Natural killer cell treated with Interleukin-12 subunit alpha and Interleukin-12 subunit beta and Interleukin-15 and Interleukin-18, amount 100 ng/mL, for 72 hours (primary cell): ENCODE measurements around the gene PRDX1. TPM values are rescaled to one million over a fixed set of nuclear protein-coding genes. Genes with fewer than 3 reads are reported as not detected.
A peak's percentile ranks its signal among the peaks of the same experiment; 100 is the strongest.
"Not testable (repeated sequence)": the region's sequence is repeated elsewhere in the genome, so short reads cannot be mapped to it uniquely, and the experiment has no call there.

ENCODE experiments used
- ATAC-seq, 2 donors: fragments of 150-1000 bp; cut with Tn5 transposase in 1 of 2; sonication (Bioruptor Pico), chemical (Tn5 transposase) in 1 of 2; 2 replicates each; pipeline ENCODE4 v1.10.0; 2021
- DNase-seq: peaks from one replicate; pipeline ENCODE4 v3.0.0; 2022; ENCODE audit warnings: low spot score
- H3K27ac Mint-ChIP-seq, 2 donors: 1 replicate in 1 of 2; 2 replicates in 1 of 2; pipeline ENCODE4 v1.8.0; 2022; ENCODE audit warnings: mixed read lengths in 2 of 2, mild to moderate bottlenecking in 1 of 2, moderate library complexity in 1 of 2
- H3K27me3 Mint-ChIP-seq, 2 donors: 1 replicate in 1 of 2; 2 replicates in 1 of 2; pipeline ENCODE4 v1.8.0; 2022; ENCODE audit warnings: mixed read lengths in 2 of 2
- H3K36me3 Mint-ChIP-seq: one replicate; pipeline ENCODE4 v1.8.0; 2022; ENCODE audit warnings: mixed read lengths
- H3K4me1 Mint-ChIP-seq, 2 donors: 1 replicate in 1 of 2; 2 replicates in 1 of 2; pipeline ENCODE4 v1.8.0; 2022; ENCODE audit warnings: low read depth in 2 of 2, mixed read lengths in 2 of 2, mild to moderate bottlenecking in 1 of 2
- H3K4me3 Mint-ChIP-seq: one replicate; pipeline ENCODE4 v1.8.0; 2022; ENCODE audit warnings: mixed read lengths
- H3K9me3 Mint-ChIP-seq: 2 replicates; pipeline ENCODE4 v1.8.0; 2022; ENCODE audit warnings: mixed read lengths
- total RNA-seq, 2 donors: library from RNA; stranded (reverse); gene quantifications; one replicate each; pipeline ENCODE4 v1.2.3, GENCODE V29; 2022

PRDX1 gene
- total RNA-seq, 2 donors from 2014 or later: 246 to 396 TPM

DNA sequence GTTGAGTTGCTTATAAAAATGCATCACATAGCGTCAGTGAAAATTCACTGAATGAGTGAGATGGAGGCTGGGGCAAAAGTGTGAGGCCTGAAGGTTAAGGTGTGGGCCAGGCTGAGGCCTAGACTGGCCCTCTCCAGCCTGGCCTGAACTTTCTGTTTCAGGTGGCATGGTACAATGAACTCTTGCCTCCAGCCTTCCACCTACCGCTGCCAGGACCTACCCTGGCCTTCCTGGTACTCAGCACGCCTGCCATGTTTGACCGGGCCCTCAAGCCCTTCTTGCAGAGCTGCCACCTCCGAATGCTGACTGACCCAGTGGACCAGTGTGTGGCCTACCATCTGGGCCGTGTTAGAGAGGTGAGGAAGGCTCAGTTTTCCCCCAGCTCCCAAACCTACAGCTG is 14.5 kb downstream of the PRDX1 start:
- peak overlapping the region in 1 of 2 donors; percentile 44 for H3K27ac Mint-ChIP-seq
- peak; percentile 10 to 46 for ATAC-seq
- peaks cover 13% of the 10 kb centered on the region for H3K36me3 Mint-ChIP-seq
- H3K4me3 Mint-ChIP-seq: no peak overlapping the region
- H3K4me1 Mint-ChIP-seq: peaks cover 0 to 3% of the 10 kb centered on the region in 2 donors
- no peaks in the 10 kb centered on the region for H3K27me3 Mint-ChIP-seq
- DNase-seq: no peak
- H3K9me3 Mint-ChIP-seq: no peaks in the 10 kb centered on the region

DNA sequence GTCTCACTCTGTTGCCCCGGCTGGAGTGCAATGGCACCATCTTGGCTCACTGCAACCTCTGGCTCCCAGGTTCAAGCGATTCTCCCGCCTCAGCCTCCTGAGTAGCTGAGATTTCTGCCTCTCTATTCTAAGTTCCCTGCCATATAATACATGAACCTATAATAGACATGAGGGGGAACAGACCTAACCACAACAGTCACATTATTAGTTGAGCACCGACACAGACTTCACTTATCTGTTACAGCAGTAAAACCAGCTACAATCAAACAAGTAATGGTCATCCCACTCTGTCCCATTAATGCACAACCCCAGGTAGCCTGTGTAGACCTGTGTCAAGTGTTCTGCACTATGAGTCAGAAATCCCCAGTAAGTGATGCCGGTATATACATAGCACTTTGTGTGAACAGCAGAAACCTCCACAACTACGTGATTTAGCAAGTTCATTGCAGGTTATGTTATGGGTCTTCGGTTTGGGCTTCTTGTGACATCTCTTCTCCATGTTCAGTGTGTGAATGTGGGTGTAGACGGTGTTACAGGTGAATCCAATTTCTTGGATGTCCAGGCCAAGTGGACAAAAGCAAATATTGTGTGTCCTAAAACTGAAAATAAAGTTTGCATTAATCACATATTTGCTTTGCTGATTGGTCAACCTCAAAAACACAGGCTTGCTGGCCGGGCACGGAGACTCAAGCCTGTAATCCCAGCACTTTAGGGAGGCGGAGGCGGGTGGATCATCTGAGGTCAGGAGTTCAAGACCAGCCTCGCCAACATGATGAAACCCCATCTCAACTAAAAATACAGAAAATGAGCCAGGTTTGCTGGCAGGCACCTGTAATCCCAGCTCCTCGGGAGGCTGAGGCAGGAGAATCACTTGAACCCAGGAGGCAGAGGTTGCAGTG is 18.0 kb downstream of the PRDX1 start:
- DNase-seq (no peak), ATAC-seq (no peak)
- no peaks in the 10 kb centered on the region for H3K27me3 Mint-ChIP-seq
- no peaks in the 10 kb centered on the region for H3K36me3 Mint-ChIP-seq
- no peak overlapping the region for H3K27ac Mint-ChIP-seq
- no peak overlapping the region for H3K4me3 Mint-ChIP-seq
- peaks cover 26 to 27% of the 10 kb centered on the region in 2 donors for H3K4me1 Mint-ChIP-seq
- no peaks in the 10 kb centered on the region for H3K9me3 Mint-ChIP-seq

DNA sequence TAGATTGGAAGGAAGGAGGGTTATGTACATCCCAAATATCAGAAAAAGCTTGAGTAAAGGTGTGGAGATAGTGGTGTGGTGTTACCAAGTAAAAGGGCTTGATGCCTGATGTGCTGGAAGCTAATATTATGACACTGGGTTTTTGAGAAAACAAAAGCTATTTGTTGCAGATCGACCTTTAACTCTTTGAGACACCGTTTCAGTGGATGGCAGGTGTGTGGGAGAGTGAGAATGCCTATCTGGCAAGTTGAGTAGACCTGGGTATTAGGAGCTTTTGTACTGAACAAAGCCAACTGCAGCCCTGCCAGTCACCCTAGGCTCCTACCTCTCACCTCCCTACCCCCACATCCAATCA is 20.2 kb downstream of the PRDX1 start:
- Mint-ChIP-seq H3K27ac (no peak overlapping the region), H3K27me3 (no peaks in the 10 kb centered on the region), H3K4me3 (peak overlapping the region; percentile 99), H3K36me3 (no peaks in the 10 kb centered on the region), H3K9me3 (no peaks in the 10 kb centered on the region), H3K4me1 (peaks cover 26 to 29% of the 10 kb centered on the region in 2 donors)
- DNase-seq: no peak
- ATAC-seq: no peak

DNA sequence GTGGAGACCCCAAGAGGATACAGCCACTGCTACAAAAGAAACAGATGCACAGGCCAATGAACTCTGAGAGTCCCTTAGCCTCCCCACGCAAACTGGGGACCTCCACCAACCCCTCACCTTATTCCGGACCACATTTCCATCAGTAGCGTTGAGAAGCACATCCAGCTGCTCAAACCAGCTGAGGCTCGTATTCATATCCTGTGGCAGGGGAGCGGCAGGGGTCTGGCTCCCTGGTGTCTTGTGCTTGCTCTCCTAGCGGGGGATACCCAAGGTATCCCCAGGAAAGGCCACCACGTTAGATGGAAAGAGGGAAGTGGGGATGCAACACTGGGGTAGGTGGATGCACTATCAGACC is 22.3 kb downstream of the PRDX1 start:
- Mint-ChIP-seq H3K27ac (peak overlapping the region; percentile 86 to 94), H3K4me1 (peaks cover 26 to 29% of the 10 kb centered on the region in 2 donors), H3K27me3 (no peaks in the 10 kb centered on the region), H3K9me3 (no peaks in the 10 kb centered on the region), H3K4me3 (peak overlapping the region; percentile 99), H3K36me3 (no peaks in the 10 kb centered on the region)
- ATAC-seq: peak in 1 of 2 donors; percentile 1
- DNase-seq: no peak

DNA sequence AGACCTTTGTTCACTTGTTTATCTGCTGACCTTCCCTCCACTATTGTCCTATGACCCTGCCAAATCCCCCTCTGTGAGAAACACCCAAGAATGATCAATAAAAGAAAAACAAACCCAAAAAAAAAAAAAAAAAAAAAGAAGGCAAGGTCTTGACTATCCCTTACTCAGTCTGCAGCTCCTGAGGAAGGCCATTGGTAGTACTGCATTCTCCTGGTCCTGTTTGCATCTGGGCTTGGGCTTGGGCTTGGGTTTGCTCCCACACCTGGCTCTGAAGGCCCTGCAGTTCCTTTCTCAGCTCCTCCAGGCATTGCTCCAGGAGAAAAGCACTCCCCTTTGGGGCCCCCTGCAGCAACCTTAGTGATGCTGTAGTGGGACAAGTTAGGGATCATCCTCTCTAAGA is 23.4 kb downstream of the PRDX1 start:
- peaks cover 26 to 29% of the 10 kb centered on the region in 2 donors for H3K4me1 Mint-ChIP-seq
- no peak for ATAC-seq
- H3K9me3 Mint-ChIP-seq: no peaks in the 10 kb centered on the region
- peak overlapping the region; percentile 99 for H3K4me3 Mint-ChIP-seq
- H3K27ac Mint-ChIP-seq: peak overlapping the region; percentile 86 to 94
- no peaks in the 10 kb centered on the region for H3K27me3 Mint-ChIP-seq
- no peak for DNase-seq
- H3K36me3 Mint-ChIP-seq: no peaks in the 10 kb centered on the region

DNA sequence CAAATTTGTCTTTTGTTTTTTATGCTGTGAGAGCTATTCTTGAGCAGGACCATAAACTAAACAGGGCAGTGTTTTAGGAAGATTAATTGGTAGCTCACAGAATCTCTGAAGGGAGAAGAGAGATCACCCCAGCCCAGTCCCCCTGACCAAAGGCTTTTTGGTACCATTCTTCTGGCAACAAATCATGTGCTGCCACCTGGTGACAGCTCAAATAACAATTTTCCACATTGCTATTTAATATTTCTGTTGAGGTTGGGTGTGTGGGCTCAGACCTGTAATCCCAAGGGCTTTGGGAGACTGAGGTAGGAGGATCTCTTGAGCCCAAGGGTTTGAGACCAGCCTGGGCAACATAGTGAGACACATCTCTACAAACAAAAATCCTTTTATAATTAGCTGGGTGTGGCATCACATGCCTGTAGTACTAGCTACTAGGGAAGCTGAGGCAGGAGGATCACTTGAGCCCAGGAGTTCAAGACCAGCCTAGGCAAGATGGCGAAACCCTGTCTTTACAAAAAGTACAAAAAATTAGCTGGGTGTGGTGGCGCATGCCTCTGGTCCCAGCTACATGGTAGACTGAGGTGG is 28.5 kb downstream of the PRDX1 start:
- DNase-seq: no peak
- H3K27me3 Mint-ChIP-seq: no peaks in the 10 kb centered on the region
- H3K9me3 Mint-ChIP-seq: no peaks in the 10 kb centered on the region
- ATAC-seq: no peak
- no peak overlapping the region for H3K4me3 Mint-ChIP-seq
- no peak overlapping the region for H3K27ac Mint-ChIP-seq
- no peaks in the 10 kb centered on the region for H3K36me3 Mint-ChIP-seq
- peaks cover 0 to 7% of the 10 kb centered on the region in 2 donors for H3K4me1 Mint-ChIP-seq

DNA sequence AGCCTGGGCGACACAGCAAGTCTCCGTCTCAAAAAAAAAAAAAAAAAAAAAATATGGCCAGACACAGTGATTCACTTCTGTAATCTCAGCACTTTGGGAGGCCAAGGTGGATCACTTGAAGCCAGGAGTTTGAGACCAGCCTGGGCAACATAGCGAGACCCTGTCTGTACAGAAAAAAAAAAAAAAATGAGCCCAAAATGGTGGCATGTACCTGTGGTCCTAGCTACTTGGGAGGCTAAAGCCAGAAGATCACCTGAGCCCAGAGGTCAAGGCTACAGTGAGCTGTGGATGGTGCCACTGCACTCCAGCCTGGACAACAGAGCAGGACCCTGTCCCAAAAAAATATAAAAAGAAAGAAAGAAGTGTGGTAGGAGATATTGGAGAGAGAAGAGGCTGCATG is 29.0 kb downstream of the PRDX1 start:
- no peaks in the 10 kb centered on the region for H3K9me3 Mint-ChIP-seq
- H3K27ac Mint-ChIP-seq: no peak overlapping the region
- no peaks in the 10 kb centered on the region for H3K27me3 Mint-ChIP-seq
- peaks cover 0 to 8% of the 10 kb centered on the region in 2 donors for H3K4me1 Mint-ChIP-seq
- no peak overlapping the region for H3K4me3 Mint-ChIP-seq
- no peak for DNase-seq
- no peaks in the 10 kb centered on the region for H3K36me3 Mint-ChIP-seq
- no peak for ATAC-seq

DNA sequence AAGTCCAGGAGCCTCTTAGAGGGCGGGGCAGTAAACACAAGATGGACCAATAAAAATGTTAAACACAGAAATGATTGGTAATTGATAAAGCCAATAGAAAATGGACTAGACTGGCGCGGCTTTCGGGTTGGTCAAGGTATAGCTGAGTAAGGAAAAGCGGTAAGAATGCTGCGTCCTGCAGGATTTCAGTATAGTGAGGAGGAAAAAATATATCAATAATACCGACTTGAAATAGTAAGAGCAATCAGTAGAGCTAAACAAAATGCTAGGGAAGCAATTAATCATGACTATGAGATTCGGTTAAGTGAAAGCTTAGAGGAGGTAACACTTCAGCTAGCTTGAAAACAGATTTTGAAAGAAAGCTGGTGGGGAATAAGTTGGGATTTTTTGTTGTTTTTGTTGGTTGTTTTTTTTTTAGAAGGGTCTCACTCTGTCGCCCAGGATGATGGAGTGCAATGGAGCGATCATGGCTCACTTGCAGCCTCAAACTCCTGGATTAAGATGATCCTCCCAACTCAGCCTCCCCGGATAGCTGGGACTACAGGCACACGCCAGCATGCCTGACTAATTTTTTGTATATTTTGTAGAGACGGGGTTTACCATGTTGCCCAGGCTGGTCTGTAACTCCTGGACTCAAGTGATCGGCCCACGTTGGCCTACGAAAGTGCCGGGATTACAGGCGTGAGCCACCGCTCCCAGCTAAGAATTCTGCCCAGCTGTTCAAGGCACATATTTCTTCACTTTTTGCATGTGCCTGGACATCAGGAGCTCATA is 30.0 kb downstream of the PRDX1 start:
- DNase-seq (no peak), ATAC-seq (no peak)
- Mint-ChIP-seq H3K36me3 (no peaks in the 10 kb centered on the region), H3K9me3 (no peaks in the 10 kb centered on the region), H3K27ac (no peak overlapping the region), H3K27me3 (no peaks in the 10 kb centered on the region), H3K4me3 (no peak overlapping the region), H3K4me1 (peaks cover 0 to 8% of the 10 kb centered on the region in 2 donors)

DNA sequence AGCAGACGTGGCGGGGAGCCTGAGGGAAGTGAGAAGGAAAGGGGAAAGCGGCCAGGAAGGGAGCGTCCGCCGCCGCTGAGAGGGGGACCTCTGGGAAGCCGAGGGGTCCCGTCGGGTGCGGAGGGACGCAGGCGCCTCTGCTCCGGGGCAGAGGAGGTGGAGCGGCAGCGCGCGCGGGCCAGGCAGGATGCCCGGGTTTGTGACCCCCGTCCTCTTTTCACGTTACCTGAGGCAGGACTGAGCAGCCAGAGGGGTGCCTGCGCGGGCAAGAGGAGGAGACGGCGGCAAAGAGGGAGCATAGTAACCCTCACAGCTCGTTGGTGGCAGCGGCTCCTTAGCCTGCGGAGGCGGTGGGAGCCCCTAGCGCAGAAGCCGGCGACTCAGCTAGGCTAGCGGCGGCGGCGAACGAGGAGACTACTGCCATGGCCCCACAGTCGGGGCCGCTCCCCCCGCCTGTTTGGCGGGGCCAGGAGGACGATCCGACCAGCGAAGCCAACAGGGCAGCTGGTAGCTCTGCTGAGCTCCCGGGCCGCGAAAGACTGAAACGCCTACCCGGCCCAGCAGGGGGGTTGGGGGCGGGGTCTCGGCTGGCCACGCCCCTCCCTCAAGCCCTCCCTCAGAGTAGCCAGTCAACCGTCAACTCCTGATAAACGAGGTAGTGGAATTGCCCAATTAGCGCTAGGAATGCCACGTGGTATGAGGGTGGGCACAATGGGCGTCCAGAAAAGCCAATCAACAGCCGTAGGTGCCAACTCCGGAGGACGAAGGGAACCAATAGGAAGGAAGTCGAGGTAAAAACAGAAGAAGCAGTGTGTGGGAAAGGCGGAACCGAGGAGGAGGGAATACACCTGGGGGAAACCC is 30.8 kb downstream of the PRDX1 start, which contains the start of gene TESK2:
TSS of gene TESK2 (minus strand) at position 538 of the 861 bp plus-strand sequence. CDS start 33,378 bp downstream, outside the sequence.
- H3K27me3 Mint-ChIP-seq: no peaks in the 10 kb centered on the region
- peaks cover 0 to 8% of the 10 kb centered on the region in 2 donors for H3K4me1 Mint-ChIP-seq
- no peak within 1 kb of the TSS for H3K27ac Mint-ChIP-seq
- no peaks in the 10 kb centered on the region for H3K9me3 Mint-ChIP-seq
- peak; percentile 97 to 98 for ATAC-seq
- H3K4me3 Mint-ChIP-seq: no peak within 1 kb of the TSS
- H3K36me3 Mint-ChIP-seq: no peaks in the 10 kb centered on the region
- DNase-seq: peak; percentile 98

DNA sequence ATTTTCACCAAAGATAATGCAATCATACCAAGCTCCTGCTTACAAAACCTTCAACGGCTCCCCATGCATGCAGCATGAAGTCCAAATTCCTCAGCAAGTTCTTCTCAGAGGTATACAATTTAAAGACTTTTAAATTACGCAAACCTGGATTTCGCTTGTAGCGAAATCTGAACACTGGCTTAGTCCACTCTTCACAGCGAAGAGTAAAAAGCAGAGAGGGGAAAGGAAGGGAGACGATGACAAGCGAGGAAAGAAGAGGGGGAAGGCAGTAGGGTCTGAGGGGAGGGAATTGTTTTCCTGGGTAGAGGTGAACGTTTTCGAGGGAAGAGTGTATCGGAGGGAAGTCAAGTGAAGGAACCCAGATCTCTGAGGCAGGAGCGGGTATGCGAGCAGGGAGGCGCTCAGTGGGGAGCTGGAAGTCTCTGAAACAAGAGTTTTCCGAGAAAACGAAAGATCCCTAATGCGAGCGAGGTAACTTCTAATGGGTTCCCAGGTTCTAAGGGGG is 31.5 kb downstream of the PRDX1 start:
- H3K36me3 Mint-ChIP-seq: no peaks in the 10 kb centered on the region
- DNase-seq (no peak), ATAC-seq (no peak)
- no peak overlapping the region for H3K27ac Mint-ChIP-seq
- H3K4me1 Mint-ChIP-seq: peaks cover 0 to 8% of the 10 kb centered on the region in 2 donors
- no peak overlapping the region for H3K4me3 Mint-ChIP-seq
- H3K9me3 Mint-ChIP-seq: no peaks in the 10 kb centered on the region
- no peaks in the 10 kb centered on the region for H3K27me3 Mint-ChIP-seq

DNA sequence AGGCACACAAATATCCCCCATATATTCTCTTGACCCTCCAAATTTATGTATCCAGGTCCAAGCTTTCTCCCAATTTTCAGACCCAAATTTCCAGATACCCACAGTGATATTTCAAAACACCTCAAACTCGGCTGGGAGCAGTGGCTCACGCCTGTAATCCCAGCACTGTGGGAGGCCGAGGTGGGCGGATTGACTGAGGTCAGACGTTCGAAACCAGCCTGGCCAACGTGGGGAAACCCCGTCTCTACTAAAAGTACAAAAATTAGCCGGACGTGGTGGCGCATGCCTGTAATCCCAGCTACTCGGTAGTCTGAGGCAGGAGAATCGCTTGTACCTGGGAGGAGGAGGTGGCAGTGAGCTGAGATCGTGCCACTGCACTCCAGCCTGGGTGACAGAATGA is 32.3 kb downstream of the PRDX1 start:
- DNase-seq, H3K4me3 Mint-ChIP-seq, H3K9me3 Mint-ChIP-seq, H3K27ac Mint-ChIP-seq, H3K4me1 Mint-ChIP-seq, H3K27me3 Mint-ChIP-seq, ATAC-seq, H3K36me3 Mint-ChIP-seq: not testable (repeated sequence)

DNA sequence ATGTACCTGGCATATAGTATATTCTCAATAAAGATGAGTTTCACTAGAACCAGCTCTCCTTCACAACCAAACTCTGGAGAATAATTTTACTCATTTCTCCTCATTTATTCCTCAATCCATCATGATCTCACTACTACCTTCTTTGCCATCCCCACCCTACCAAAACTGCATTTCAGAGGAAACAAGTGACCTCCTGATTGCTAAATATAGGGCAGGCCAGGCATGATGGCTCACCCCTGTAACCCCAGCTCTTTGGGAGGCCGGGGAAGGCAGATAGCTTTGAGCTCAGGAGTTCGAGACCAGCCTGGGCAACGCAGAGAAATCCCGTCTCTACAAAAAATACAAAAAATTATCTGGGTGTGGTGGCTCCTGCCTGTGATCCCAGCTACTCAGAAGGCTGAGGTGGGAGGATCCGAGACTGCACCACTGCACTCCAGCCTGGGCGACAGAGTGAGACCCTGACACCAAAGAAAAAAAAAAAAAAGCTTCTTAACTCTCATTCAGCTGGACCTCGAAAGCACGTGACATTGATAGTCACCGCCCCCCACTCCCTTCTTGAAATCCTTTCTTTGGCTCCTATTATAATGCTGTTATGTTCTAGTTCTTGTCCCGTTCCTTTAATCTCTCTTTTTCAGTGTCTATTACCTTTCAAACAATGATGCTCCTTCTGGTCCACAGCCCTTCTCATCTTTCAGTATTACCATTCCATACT is 32.9 kb downstream of the PRDX1 start:
- Mint-ChIP-seq H3K36me3 (no peaks in the 10 kb centered on the region), H3K9me3 (no peaks in the 10 kb centered on the region), H3K27me3 (no peaks in the 10 kb centered on the region), H3K27ac (no peak overlapping the region), H3K4me3 (no peak overlapping the region), H3K4me1 (peaks cover 0 to 8% of the 10 kb centered on the region in 2 donors)
- ATAC-seq (no peak), DNase-seq (no peak)
